Heart right ventricle (tissue), 16 donors: ENCODE data around the gene AGT. TPM values are rescaled to one million over a fixed set of nuclear protein-coding genes. Genes with fewer than 3 reads are reported as not detected.

ENCODE experiments used
- ATAC-seq, 8 donors: fragments of 200-7000 bp; cut with Tn5 transposase; one replicate each; pipeline ENCODE4 v1.9.1; 2020; ENCODE audit warnings: mild to moderate bottlenecking in 8 of 8, moderate library complexity in 8 of 8, moderate number of reproducible peaks in 1 of 8
- DNase-seq, 2 donors: peaks; one replicate each; pipeline ENCODE4 v3.0.0-alpha.2; 2020
- H3K27ac ChIP-seq, 10 donors: fragments of 200-600 bp; sonication (generic) in 2 of 10; one replicate each; pipeline versions ENCODE4 v1.5.0 to v1.8.0; 2020 to 2022; ENCODE audit warnings: mild to moderate bottlenecking in 3 of 10
- H3K27me3 ChIP-seq, 7 donors: fragments of 200-600 bp; one replicate each; pipeline ENCODE4 v1.8.0; 2021 to 2022; ENCODE audit warnings: mild to moderate bottlenecking in 2 of 7
- H3K36me3 ChIP-seq, 9 donors: fragments of 200-600 bp; sonication (generic) in 1 of 9; one replicate each; pipeline versions ENCODE4 v1.5.0 to v1.8.0; 2020 to 2022; ENCODE audit warnings: mild to moderate bottlenecking in 2 of 9
- H3K4me1 ChIP-seq, 9 donors: fragments of 200-600 bp; sonication (generic) in 1 of 9; one replicate each; pipeline versions ENCODE4 v1.5.0 to v1.8.0; 2020 to 2022; ENCODE audit warnings: mild to moderate bottlenecking in 4 of 9
- H3K4me3 ChIP-seq, 10 donors: fragments of 200-600 bp; sonication (generic) in 2 of 10; one replicate each; pipeline versions ENCODE4 v1.5.0 to v1.8.0; 2020 to 2022; ENCODE audit warnings: mild to moderate bottlenecking in 7 of 10, moderate library complexity in 2 of 10
- H3K9me3 ChIP-seq, 11 donors: fragments of 200-600 bp in 10 of 11; sonication (generic) in 2 of 11; one replicate each; pipeline versions ENCODE4 v1.5.0 to v1.8.0; 2013 to 2022; ENCODE audit warnings: mild to moderate bottlenecking in 2 of 11, control low read depth in 1 of 11, moderate library complexity in 1 of 11
- CTCF ChIP-seq, 9 donors: fragments of 200-600 bp; sonication (generic) in 2 of 9; IDR thresholded peaks; one replicate each; pipeline versions ENCODE4 v1.5.0 to v1.8.0; 2021 to 2022; ENCODE audit warnings: antibody characterized with exemption in 9 of 9, mild to moderate bottlenecking in 5 of 9, moderate library complexity in 1 of 9
- WGBS, 2 donors: extraction: QIAGEN DNeasy Blood & Tissue Kit; methylation state at CpG; one replicate each; pipeline ENCODE4 v1.1.7; 2013; ENCODE audit warnings: inconsistent platforms in 1 of 2; 5-methylcytosine and 5-hydroxymethylcytosine counted together
- intact Hi-C, 10 donors: fragments of 100-400 bp; cut with DNase I; formaldehyde crosslinking; loops; one replicate each; pipeline versions ENCODE4 v1.11.1 to v1.14.2; 2022
- polyA plus RNA-seq, 2 donors: library from polyadenylated mRNA; stranded (reverse); fragments of 200-250 nt; gene quantifications; one replicate each; pipeline ENCODE4 v1.2.3, GENCODE V29; 2013
- total RNA-seq, 10 donors: library from RNA; stranded (reverse); fragmentation: NEBNext Ultra II Directional in 3 of 10; extraction: Animal tissue kit (Norgen Biotek cat#: 25700) in 3 of 10; gene quantifications; one replicate each; pipeline versions ENCODE4 v1.2.1 to v1.2.4, GENCODE V29; 2021 to 2023
- donor health status: Arrhythmogenic right ventricular cardiomyopathy.
- donor health status: ischemic (EF 13 %, LVEDD 7.1; RV severe dilation, severe dysfunction).
- donor health status: healthy with polysubstance abuse.
- donor health status: DM: no; HTN: yes; CAD: no.
- donor health status: DM: no; HTN: no; CAD: no.
- donor health status: ischemic (EF 25% LVEDD 6.9; RV normal size, moderate dysfunction).
- donor health status: ischemic (EF 25% LVEDD 5.7; RV mildly dilated, moderate dysfunction).
- donor health status: healthy.
- donor health status: DM: yes; HTN: yes; CAD: no.
- donor health status: Ischemic cardiomyopathy.
- donor health status: ischemic (EF 35%, LVEDD 5.7; RV mildly dilated, moderate dysfunction).
- donor health status: nonischemic (EF 11% LVEDD 7.7; RV severe dilation, severe dysfunction).
- donor health status: DM: yes; HTN: yes; CAD: no.
- donor health status: PGD.
- donor health status: ischemic (EF 29% LVEDD 5.4; RV normal size, mild dysfunction).
- donor health status: nonischemic (EF 23%, LVEDD 6.1; RV moderate dilation, normal function).

Gene AGT
- total and polyA plus RNA-seq, 12 donors, result 44.2 to 94.7 (median 63.3) TPM

- DNase-seq, result no peak
- H3K4me1 ChIP-seq, result peaks cover 11 to 28% (median 19%) of the 10 kb centered on the region in 9 donors
- ATAC-seq, result no peak
- H3K9me3 ChIP-seq, result no peaks in the 10 kb centered on the region
- no peaks in the 10 kb centered on the region for H3K27me3 ChIP-seq
- intact Hi-C loops, result no loop called here
- 50 to 63% methylated on average over 4 of the region's 4 CpGs for WGBS, 2 donors
- no peak overlapping the region for H3K27ac ChIP-seq
- no peak for TF ChIP-seq CTCF (IDR thresholded peaks at IDR 0.05)
- H3K4me3 ChIP-seq, result no peak overlapping the region
- peaks cover 0 to 97% (median 52%) of the 10 kb centered on the region in 9 donors for H3K36me3 ChIP-seq
Observed at GRCh38 chr1:230680300-230681025, 33.5 kb downstream of the AGT start.

GRCh38 chr1:230679825-230680224 is 34.1 kb downstream of the AGT start:
- intact Hi-C loops, result loop anchor here in 1 of 10 donors (10.0 kb wide), 1 partner anchor 95 kb away; no protein-coding TSS in a partner anchor
- peaks cover 0 to 97% (median 51%) of the 10 kb centered on the region in 9 donors for H3K36me3 ChIP-seq

GRCh38 chr1:230679192-230679591 is 34.7 kb downstream of the AGT start:
- Histone ChIP-seq H3K4me1 (peaks cover 11 to 28% (median 19%) of the 10 kb centered on the region in 9 donors), H3K9me3 (no peaks in the 10 kb centered on the region), H3K27me3 (no peaks in the 10 kb centered on the region), H3K4me3 (no peak overlapping the region), H3K27ac (peak overlapping the region in 2 of 10 donors; percentile 19 to 26), H3K36me3 (peaks cover 0 to 97% (median 51%) of the 10 kb centered on the region in 9 donors)
- DNase-seq (no peak), ATAC-seq (peak in 2 of 8 donors; percentile 29 to 35)
- TF ChIP-seq CTCF (IDR thresholded peaks at IDR 0.05), result no peak
- intact Hi-C loops, result loop anchor here in 1 of 10 donors (10.0 kb wide), 1 partner anchor 96 kb away; no protein-coding TSS in a partner anchor
- 44 to 49% methylated on average over 3 of the region's 3 CpGs for WGBS, 2 donors

More at GRCh38 chr1:230679825-230680224, 34.1 kb downstream of the AGT start:
- Histone ChIP-seq H3K27me3 (no peaks in the 10 kb centered on the region), H3K27ac (peak overlapping the region in 1 of 10 donors; percentile 19), H3K4me3 (no peak overlapping the region), H3K9me3 (no peaks in the 10 kb centered on the region), H3K4me1 (peaks cover 11 to 28% (median 19%) of the 10 kb centered on the region in 9 donors)
- no peak for DNase-seq
- WGBS, 2 donors, result 86 to 89% methylated on average over 2 of the region's 2 CpGs
- no peak for TF ChIP-seq CTCF (IDR thresholded peaks at IDR 0.05)
- ATAC-seq, result no peak

- Histone ChIP-seq H3K4me3 (no peak overlapping the region), H3K27ac (no peak overlapping the region), H3K27me3 (no peaks in the 10 kb centered on the region), H3K4me1 (peaks cover 4 to 11% (median 8%) of the 10 kb centered on the region in 9 donors), H3K36me3 (peaks cover 0 to 97% (median 60%) of the 10 kb centered on the region in 9 donors), H3K9me3 (no peaks in the 10 kb centered on the region)
- ATAC-seq, result no peak
- no peak for DNase-seq
- intact Hi-C loops, result loop anchor here in 1 of 10 donors (10.0 kb wide), 1 partner anchor 98 kb away; no protein-coding TSS in a partner anchor
- TF ChIP-seq CTCF (IDR thresholded peaks at IDR 0.05), result no peak
- 89 to 97% methylated on average over 1 of the region's 1 CpG for WGBS, 2 donors
Observed at GRCh38 chr1:230677200-230677599, 36.7 kb downstream of the AGT start.
